T follicular helper cell (primary cell): ENCODE measurements around the gene PHF12.
A peak's percentile ranks its signal among the peaks of the same experiment; 100 is the strongest.
"Not testable (repeated sequence)": the region's sequence is repeated elsewhere in the genome, so short reads cannot be mapped to it uniquely, and the experiment has no call there.

Experiments used
- DNase-seq: peaks from one replicate; pipeline ENCODE4 v3.0.0-alpha.2; 2020; ENCODE audit warnings: low read depth

The PHF12 gene

GRCh38 chr17:28953444-28954118 lies 2.3 kb upstream of the PHF12 start:
- peak; percentile 33 for DNase-seq

- peak; percentile 95 for DNase-seq
Observed at GRCh38 chr17:28951991-28952975, 965 bp upstream of the PHF12 start.

GRCh38 chr17:28950752-28951427 lies 428 bp downstream of the PHF12 start:
- DNase-seq: no peak

- peak; percentile 41 for DNase-seq
Observed at GRCh38 chr17:28950017-28950751, 1.1 kb downstream of the PHF12 start.

- DNase-seq: peak; percentile 36
Observed at GRCh38 chr17:28949185-28950016, 1.9 kb downstream of the PHF12 start.

- no peak for DNase-seq
Observed at GRCh38 chr17:28948873-28949184, 2.5 kb downstream of the PHF12 start.

- no peak for DNase-seq
Observed at GRCh38 chr17:28948342-28948741, 3.0 kb downstream of the PHF12 start.

GRCh38 chr17:28947639-28948038 lies 3.7 kb downstream of the PHF12 start:
- DNase-seq: no peak

- DNase-seq: no peak
Observed at GRCh38 chr17:28946239-28946638, 5.1 kb downstream of the PHF12 start.

GRCh38 chr17:28944862-28945741 lies 6.2 kb downstream of the PHF12 start:
- DNase-seq: no peak

- DNase-seq: no peak
Observed at GRCh38 chr17:28944343-28944742, 7.0 kb downstream of the PHF12 start.

- no peak for DNase-seq
Observed at GRCh38 chr17:28942925-28943324, 8.4 kb downstream of the PHF12 start.

GRCh38 chr17:28941251-28941650 lies 10.1 kb downstream of the PHF12 start:
- DNase-seq: no peak

- DNase-seq: no peak
Observed at GRCh38 chr17:28940675-28941074, 10.6 kb downstream of the PHF12 start.

- no peak for DNase-seq
Observed at GRCh38 chr17:28940142-28940541, 11.2 kb downstream of the PHF12 start.

GRCh38 chr17:28938552-28938951 lies 12.8 kb downstream of the PHF12 start:
- DNase-seq: no peak

GRCh38 chr17:28937044-28937729 lies 14.1 kb downstream of the PHF12 start:
- no peak for DNase-seq

GRCh38 chr17:28935744-28936460 lies 15.4 kb downstream of the PHF12 start:
- DNase-seq: no peak

- not testable (repeated sequence) for DNase-seq
Observed at GRCh38 chr17:28934508-28934907, 16.8 kb downstream of the PHF12 start.
